Bone marrow (tissue), 2 donors: Measurements from ENCODE around the gene HOTAIR.

Experiments used
- DNase-seq, 2 donors: peaks; one replicate each; lab custom pipeline; 2025; lab: John Stamatoyannopoulos, UW

HOTAIR gene

DNA sequence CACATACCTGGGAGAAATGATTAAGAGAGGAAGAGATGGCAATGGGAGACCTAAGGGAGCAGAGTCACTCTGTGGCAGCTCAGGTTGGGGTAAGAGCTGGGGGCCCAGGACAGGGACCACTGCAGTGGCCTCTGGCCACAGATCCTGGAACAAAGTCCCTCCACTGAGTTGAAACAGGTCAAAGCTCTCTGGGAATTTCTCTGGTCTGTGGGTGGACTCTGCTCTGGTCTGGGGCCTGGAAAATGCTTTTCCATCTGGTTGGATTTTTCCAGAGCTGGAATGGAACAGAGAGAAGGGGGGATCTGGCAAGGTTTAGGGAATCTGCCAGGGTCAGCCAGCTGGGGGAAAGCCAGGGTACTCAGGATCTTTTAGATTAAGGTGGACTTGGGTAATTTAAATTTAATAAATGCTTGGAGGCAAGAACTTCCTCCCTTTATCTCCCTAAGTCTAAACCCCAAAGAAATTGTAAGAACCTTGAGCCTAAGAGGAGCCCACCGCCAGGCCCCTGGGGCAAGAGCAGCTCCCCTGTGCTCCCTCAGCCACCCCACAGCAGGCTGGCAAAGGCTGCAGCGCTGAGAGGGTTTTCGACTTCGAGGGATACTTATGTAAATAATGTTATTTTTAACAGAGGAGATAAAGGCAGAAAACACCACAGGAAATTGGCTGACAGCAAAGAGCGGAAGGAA lies 13.9 kb upstream of the HOTAIR start:
- DNase-seq, result no peak

DNA sequence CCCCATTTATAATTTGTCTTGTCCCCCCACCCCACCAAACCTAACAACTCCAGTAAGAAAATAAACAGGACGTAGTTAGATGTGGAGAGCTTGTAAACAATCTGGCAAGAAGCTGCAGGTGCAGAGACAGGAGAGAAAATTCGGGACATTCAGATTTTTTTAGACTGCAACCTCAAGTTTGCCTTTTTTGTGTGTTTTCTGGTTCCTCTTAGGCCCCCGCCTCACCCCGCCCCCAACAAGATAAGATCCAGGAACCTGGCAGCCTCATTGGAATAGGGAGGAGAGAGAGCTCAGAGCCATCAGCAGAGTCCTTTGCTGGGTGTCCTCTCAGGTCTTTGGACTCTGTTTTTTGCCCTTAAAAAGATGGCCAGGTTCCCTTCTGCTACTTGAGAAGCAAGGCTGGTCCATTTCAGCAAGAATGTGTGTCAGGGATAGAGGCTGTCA lies 13.1 kb upstream of the HOTAIR start:
- DNase-seq, result no peak

DNA sequence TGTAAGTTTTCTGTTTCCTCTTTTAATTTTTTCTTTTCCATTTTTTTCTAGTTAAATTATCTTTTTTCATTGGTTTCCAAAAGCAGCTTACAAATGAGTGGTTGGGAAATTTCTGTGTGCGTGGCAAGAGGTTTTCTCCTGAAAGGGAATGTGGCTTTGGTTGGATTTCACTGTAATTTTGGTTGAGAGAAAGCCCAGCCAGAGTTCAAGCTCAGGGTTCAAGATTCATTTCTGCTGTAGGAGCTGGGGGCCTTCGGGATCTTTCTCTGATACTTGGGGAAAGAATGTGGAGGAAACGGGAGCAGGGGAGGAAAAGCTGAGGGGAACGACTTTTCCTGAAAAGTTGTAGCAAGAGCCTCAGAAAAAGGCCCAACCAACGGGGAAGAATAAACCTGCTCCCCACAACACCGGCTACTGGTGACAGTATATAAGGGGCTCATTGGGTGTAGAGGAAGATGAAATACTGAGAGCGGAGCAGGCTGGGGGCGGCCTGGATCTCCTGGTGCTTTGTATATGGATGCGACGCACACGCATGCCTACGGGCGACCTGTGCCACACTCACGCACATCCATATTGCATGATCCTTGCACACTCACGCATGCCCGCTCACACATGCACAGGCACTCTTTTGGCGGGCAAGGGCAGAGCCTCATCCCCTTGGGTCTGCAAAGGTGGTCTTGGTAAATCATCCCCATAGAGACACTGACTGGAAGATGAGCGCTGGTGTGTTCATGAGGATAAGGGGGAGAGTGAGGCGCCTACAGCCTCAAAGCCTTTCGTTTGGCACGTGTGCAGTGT lies 12.1 kb upstream of the HOTAIR start:
- no peak for DNase-seq

DNA sequence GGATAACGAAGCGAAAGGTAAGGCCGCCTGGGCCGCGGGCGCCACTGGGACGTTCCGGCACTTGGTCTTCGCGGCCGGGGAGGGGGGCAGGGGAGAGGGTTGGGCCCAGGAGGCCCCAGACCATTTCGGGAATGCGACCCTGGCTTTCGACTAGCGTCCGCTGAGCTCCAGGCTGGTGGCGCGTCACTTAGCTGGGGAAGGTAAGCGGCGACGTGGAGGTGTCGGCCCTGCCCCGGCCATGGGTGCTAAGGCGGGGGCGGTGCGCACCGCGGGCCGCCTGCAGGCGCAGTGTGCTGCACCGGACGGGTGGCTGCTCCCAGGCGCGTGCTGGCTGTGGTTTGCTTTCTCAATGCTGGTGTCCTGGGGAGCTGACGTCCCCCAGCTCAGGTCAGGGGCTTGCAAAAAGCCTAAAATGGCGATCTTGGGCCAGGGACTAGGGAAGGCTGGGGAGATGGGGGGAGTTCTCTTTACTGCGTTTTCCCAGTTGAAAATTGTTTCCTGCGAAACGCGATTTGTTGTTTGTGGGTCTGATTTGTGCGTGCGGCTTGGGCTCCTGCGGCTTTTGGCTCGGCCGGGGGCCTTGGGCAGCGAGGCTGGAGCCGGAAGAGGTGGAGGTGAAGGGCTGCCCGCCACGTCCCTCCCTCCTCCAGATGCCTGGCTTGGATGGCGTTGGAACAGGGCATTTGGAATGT lies 11.4 kb upstream of the HOTAIR start:
- no peak for DNase-seq

GRCh38 chr12:53985692-53985993 lies 10.9 kb upstream of the HOTAIR start:
- no peak for DNase-seq

DNA sequence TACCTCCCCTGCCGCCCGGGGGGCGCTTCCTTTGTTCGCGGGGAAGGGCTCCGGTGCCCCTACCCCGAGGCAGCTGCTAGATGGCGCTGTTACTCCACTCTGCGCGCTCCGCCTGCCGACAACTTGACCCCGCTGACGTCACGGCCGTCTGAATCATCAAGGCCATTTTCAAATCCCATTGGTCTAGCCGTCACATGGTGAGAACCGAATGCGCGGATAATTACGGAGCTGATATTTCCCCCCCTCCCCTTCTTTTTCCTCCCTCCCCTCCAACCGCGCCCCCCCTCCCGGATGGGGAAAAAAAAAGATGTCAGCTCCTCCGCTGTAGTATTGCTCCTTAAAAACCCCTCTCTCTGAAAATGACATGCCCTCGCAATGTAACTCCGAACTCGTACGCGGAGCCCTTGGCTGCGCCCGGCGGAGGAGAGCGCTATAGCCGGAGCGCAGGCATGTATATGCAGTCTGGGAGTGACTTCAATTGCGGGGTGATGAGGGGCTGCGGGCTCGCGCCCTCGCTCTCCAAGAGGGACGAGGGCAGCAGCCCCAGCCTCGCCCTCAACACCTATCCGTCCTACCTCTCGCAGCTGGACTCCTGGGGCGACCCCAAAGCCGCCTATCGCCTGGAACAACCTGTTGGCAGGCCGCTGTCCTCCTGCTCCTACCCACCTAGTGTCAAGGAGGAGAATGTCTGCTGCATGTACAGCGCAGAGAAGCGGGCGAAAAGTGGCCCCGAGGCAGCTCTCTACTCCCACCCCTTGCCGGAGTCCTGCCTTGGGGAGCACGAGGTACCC lies 10.3 kb upstream of the HOTAIR start, which contains the start of gene HOXC10:
Gene HOXC10 (plus strand): TSS at position 246 of the 791 bp plus-strand sequence. CDS start 114 bp downstream, at position 360.
- DNase-seq, result peak; percentile 22 to 43

- no peak for DNase-seq
These were observed 9.3 kb upstream of the HOTAIR start for GRCh38 chr12:53983950-53984572.

- DNase-seq, result no peak
These were observed 8.8 kb upstream of the HOTAIR start for GRCh38 chr12:53983568-53983949.

DNA sequence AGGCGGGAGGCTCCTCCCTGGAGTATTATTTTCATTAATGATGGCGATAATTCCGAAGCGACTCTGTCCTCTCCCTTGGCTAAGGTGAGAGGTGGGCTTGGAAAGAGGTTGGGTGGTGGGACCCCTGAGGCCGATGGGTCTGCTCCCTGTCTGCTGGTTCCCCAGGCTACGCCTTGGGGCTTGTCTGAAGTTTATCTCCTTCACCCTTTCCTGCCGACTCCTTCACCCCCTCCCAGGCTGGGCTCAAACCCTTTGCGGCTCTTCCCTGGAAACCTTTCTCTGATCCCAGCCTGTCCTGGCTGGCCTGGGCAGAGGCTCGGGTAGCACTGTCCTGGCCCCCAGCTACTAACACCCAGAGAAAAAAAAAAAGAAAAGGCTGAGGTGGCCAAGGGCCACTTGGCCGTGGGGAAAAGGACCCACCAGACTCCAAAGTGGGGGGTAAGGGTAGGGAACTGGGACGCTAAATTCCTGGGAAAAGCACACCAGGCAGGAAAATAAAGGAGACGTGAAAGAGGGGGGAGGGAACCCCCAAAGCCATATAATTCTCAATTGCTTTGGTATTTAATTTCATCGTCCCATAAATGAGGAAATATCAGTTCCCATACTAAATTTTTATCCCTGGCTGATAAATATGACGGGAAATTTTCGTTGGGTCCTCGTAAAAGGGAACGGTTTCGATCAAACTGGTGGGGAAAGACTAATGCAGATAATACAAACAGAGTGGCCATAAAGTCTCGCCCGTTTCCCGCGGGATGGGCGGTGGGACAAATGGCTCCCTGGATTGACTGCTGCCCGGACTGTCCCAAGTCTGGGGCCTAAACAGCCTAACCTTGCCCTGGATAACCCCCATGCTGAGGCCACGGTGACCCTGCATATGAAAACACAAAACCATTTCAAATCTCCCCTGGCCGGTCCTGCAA lies 8.2 kb upstream of the HOTAIR start:
- DNase-seq, result no peak

DNA sequence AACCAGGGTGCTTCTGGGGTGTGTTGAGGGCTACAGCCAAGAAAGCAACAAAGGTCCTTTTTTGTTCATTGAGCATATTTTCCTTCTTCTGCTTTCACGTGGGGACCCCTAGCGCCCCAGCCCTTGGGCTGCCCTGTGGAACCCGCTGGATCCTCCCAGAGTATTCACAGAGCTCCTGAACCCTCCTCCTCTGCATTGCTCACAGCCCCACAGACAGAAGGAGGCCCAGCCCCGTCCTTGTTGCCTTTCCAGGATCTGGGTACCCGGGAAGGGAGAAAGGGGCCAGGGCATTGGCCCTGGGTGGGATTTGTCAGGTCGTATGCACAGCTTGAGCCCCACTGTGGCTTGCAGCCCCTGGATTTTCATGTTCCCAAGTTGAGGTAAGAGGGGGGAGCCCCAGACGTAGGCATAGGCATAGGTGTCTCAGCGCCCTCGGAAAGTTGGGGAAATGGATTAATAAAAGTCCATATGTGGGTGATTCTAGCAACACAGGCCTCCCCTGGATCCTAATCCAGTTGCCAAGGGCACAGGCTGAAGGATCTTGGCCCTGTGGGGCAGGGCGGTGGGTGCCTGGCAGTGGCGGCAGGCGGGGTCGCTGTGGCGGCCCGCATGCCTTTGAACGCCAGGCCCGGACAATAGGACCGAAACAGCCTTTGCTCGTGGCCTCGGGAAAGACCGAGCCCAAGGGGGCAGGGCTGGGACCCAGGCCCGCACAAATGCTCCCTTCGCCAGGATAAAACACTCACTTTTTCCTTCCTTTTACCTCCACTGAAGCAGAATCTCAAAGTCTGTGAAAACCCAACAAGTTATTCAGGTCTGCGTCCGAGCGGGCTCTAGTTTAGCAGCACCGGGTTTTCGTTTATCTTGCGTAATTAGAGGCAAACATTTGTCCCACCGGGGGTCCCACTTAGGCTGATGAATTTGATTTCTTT lies 7.1 kb upstream of the HOTAIR start:
- DNase-seq, result no peak

DNA sequence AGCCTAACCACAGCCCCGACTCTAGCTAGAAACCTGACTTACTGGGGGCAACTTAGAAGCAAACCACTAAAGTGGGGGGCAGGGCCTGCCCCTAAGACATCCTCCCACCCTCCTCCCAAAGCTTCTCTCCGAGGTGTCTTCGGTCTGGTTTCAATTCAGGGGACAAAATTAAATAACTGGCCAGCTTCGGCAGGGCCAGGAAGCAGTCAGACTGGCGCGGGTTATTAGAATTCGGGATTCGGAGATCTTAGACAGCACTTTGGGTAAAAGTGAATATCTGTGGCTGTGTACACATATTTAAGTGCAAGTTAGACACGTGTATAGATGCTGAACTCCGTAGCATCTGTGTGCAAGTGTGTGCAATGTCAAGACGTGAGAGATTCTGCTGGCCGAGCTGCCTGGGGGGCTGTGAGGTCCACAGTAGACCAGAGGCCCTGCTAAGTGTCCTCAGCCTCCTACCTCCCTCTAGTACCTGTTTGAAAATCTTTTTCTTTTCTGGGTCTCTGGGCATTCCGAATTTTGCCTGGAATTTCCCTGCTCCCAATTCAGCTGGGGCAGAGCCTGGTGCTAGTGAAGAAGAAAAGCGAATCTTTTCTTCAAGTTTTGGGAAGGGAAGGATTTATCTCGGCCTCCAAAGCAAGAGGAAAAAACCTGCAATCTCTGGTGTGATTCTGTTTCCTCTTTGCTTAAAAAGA lies 6.2 kb upstream of the HOTAIR start:
- DNase-seq, result no peak

GRCh38 chr12:53980104-53980801 lies 5.5 kb upstream of the HOTAIR start:
- no peak for DNase-seq

- no peak for DNase-seq
These were observed 4.0 kb upstream of the HOTAIR start for GRCh38 chr12:53978477-53979356.

DNA sequence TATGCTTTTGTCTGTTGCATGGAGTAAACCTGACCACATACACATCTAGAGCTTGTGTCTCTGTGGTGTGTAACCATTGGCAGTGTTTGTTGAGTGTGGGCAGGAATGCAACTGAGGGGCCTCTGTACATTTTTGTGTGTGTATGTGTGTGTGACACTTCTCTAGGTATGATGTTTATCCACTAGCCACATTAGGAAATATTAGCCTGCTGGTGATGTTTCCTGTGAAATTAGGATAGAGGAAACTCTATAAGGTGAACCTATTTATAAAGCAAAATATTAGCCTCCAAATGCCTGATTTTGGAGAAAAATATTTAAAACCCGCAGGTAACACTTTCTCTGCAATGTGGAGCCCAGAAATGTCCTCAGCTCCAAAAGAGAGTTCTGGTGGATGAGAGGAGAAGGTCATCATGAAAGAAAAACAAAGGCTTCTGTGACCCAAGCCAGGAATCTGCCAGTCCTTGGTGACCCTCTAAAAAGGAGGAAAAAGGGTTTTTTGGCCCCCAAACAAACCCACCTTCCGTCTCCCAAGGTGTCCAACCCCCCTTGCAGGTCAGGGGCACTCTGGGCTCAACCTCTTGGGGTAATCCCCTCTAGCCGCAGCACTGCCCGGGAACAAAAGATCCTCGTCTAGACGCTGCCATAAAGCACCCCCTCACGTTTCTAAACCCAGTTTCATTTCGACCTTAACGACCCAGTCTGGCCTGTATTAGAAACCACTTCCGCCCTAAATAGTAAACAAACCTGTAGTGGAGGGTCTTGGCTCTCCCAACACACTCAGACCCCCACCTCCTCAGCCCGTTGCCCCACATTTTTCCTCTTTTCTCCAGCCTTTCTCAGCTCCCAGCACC lies 3.1 kb upstream of the HOTAIR start:
- DNase-seq, result no peak

DNA sequence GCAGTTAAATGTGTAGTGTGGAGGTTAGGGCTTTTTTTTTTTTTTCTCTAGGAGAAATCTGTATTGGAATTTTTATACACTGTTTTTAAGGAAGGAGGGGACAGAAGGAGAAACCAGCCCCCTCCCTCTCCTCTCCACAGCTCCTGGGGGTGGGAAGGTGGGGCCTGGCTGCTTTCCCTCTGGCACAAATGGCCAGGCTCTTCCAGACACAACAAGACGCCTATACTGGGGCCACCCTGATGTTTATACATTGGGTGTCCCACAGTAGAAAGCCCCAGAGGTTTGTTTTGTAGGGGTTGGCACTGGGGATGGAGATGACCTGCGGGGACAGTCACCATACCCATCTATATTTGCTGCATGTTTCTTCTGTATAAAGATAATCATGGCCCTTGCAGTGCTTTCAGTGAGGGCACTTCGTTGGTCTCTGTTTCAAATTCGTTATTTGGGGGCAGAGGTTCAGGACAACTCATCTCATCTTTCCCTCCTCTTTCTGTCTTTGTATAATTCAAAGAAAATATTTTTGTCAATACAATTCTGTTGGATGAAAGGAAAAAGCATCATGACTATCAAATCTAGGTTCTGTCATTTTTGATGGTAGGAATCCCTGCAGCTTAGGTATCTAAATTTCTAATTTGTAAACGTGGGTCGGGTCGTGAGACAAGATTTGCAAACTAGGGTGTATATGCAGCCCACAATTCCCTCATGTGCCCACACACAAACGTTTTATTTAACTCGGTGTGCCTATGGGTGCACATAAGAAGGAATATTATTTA lies 2.3 kb upstream of the HOTAIR start:
- no peak for DNase-seq
